C4-2B (cell line): ENCODE data around the gene SNU13.

Experiments
- H3K27ac ChIP-seq: fragments of 450-650 bp; 2 replicates; pipeline ENCODE4 v1.5.1; 2017
- ZFX ChIP-seq: fragments of 450-650 bp; IDR thresholded peaks from 2 replicates; pipeline ENCODE4 v1.6.1; 2017
- TF ChIP-seq, protein P1 (sequence below): fragments of 450-650 bp; conservative IDR thresholded peaks from 2 replicates; pipeline ENCODE4 v1.5.1; 2017; ENCODE audit warnings: mild to moderate bottlenecking

The SNU13 gene

GRCh38 chr22:41681616-41682015 lies 7.1 kb downstream of the SNU13 start:
- peak overlapping the region; percentile 62 for H3K27ac ChIP-seq
- TF ChIP-seq ZFX, result no peak
- TF ChIP-seq, protein P1, sequence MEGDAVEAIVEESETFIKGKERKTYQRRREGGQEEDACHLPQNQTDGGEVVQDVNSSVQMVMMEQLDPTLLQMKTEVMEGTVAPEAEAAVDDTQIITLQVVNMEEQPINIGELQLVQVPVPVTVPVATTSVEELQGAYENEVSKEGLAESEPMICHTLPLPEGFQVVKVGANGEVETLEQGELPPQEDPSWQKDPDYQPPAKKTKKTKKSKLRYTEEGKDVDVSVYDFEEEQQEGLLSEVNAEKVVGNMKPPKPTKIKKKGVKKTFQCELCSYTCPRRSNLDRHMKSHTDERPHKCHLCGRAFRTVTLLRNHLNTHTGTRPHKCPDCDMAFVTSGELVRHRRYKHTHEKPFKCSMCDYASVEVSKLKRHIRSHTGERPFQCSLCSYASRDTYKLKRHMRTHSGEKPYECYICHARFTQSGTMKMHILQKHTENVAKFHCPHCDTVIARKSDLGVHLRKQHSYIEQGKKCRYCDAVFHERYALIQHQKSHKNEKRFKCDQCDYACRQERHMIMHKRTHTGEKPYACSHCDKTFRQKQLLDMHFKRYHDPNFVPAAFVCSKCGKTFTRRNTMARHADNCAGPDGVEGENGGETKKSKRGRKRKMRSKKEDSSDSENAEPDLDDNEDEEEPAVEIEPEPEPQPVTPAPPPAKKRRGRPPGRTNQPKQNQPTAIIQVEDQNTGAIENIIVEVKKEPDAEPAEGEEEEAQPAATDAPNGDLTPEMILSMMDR, result no peak

- H3K27ac ChIP-seq, result no peak overlapping the region
- TF ChIP-seq, protein P1, result no peak
- TF ChIP-seq ZFX, result no peak
Measured at GRCh38 chr22:41676134-41676533, 12.5 kb downstream of the SNU13 start.

DNA sequence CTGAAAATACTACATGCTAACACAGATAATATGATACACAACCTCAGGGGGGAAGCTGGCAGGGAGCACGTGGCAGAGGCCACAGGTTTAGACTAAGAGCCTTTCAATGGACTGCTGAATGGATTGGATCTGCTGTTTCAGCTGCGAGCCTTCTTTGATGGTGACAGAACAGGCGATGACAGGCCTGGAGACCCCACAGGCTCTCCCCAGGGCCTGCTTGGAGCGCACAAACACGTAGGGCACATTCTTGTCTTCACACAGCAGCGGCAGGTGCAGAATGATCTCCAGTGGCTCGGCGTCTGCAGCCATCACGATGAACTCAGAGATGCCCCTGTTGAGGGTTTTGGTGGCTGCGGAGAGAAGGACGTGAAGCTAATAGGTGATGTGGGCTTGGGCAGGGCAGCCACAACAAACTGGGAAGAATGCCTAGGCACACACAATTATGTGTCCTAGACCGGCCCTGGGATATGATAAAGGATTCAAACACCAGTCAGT lies 13.8 kb downstream of the SNU13 start:
- H3K27ac ChIP-seq, result no peak overlapping the region
- no peak for TF ChIP-seq ZFX
- TF ChIP-seq, protein P1, result no peak

DNA sequence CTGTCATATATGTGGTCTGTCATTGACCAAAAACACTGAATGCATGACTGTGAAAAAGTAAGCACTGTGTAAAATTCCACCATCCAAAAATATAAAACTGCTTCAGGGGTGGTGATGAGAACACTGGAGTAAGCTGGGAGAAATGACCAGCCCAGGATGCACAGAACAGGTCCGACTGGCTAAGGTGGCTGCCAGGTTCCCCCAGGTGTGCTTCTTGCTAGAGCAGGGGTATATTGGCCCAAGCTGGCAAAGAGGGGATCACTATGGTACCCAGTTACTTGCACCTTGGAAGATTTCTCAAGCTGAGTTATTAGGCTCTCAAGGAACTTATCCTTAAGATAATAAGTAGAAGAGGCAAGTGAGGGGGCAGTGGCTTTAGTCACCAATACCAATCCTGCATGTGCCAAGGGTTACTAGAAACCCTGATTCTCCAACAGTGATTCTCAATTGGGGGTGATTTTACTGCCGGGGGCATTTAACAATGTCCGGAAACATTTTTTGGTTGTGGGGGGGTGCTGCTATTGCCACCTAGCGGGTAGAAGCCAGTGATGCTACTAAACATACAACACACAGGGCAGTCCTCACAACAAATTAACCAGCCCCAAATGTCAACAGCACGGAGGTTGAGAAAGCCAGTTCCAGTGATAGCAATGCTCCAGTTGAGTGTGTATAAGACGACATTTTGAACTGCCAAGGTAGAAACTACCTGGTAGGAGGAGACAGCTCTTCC lies 15.7 kb downstream of the SNU13 start:
- H3K27ac ChIP-seq, result peak overlapping the region; percentile 26
- TF ChIP-seq, protein P1, result peak; percentile 66
- no peak for TF ChIP-seq ZFX

- H3K27ac ChIP-seq, result peak overlapping the region; percentile 26
Measured at GRCh38 chr22:41672096-41672495, 16.6 kb downstream of the SNU13 start.

DNA sequence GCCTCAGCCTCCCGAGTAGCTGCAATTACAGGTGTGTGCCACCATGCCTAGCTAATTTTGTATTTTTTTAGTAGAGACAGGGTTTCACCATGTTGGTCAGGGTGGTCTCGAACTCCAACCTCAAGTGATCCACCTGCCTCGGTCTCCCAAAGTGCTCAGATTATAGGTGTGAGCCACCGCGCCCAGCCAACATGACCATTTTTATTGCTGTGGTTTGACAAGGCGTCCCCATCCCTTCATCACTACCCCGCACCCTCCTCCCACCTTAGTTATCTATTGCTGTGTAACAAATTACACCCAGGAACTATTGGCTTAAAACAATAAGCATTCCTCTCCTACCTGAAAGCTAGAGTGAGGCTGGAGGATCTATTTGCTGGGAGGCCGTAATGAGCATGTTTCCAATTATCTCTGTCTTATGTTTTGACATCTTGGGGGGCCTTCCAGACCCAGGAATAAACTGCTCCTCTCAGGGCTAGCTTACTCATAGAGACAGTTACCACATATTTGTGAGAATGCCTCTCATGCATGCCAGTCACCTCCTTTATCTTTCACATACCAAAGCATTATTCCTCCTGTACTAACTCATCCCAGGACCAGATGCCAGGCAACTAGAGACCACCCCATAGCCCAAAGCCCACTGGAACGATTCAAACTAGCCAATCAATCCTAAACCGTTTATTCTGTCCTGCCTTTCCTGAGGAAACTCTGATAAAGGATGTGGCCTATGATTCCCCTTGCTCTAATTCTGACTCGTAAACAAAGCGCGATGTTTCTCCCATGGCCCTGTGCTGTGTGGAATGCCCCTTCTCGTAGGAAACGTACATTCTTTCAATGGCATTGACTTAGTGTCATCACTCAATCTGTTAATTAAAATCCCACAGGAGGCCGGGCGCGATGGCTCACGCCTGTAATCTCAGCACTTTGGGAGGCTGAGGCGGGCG lies 19.4 kb downstream of the SNU13 start:
- no peak overlapping the region for H3K27ac ChIP-seq
- TF ChIP-seq, protein P1, result no peak
- no peak for TF ChIP-seq ZFX

DNA sequence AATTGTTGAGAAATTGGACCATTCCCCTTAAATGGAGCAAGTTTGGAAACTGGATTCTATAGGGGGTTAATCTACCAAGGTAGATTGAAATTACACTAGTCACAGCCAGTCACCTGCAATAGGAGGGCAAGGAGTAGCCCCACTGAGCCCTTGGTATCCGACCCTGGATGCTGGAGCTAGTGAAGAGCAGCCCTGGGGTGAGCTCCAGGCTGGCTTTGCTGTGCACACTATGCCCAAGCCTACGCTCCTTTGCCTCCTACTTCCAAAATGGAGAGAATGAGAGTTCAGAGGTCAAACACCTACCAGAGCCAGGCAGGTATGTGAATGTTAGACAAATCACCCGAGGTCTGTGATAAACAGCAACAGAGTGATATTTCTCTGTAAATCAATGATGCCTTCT lies 23.7 kb downstream of the SNU13 start:
- H3K27ac ChIP-seq, result no peak overlapping the region
- no peak for TF ChIP-seq ZFX
- TF ChIP-seq, protein P1, result no peak
